Left renal pelvis (tissue), 4 donors: ENCODE measurements around the gene MAGI3. TPM values are rescaled to one million over a fixed set of nuclear protein-coding genes. Genes with fewer than 3 reads are reported as not detected.
"Not testable (repeated sequence)": the region's sequence is repeated elsewhere in the genome, so short reads cannot be mapped to it uniquely, and the experiment has no call there.

Experiments
- DNase-seq, 4 donors: peaks; one replicate each; pipeline ENCODE4 v3.0.0-alpha.2; 2013; ENCODE audit warnings: low read depth in 4 of 4, low spot score in 3 of 4
- polyA plus RNA-seq, 4 donors: library from polyadenylated mRNA; unstranded; fragments of 120-200 nt; gene quantifications; one replicate each; pipeline ENCODE4 v1.2.1, GENCODE V29; 2013; ENCODE audit not compliant: insufficient read length in 4 of 4

The MAGI3 gene
- polyA plus RNA-seq, 4 donors = 15.3 to 26.9 (median 24.2) TPM

DNA sequence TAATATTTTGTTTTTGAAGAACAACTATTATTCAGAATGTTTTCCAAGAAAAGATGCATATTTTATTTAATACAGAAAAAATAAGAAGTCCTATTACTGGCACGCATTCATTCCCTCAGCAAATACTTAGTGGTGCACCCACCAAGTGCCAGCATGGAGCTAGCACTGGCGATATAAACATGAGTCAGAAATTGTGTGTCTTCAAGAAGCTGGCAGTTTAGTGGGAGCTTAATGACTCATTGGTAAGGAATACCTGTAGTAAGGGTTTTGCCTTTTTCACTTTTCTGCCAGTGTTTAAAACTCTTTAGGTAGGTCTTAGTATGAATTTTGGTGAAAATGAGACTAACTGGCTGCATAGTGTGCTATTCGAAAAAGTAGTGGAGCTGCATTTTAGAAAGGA is 6.3 kb downstream of the MAGI3 start:
- DNase-seq = no peak

DNA sequence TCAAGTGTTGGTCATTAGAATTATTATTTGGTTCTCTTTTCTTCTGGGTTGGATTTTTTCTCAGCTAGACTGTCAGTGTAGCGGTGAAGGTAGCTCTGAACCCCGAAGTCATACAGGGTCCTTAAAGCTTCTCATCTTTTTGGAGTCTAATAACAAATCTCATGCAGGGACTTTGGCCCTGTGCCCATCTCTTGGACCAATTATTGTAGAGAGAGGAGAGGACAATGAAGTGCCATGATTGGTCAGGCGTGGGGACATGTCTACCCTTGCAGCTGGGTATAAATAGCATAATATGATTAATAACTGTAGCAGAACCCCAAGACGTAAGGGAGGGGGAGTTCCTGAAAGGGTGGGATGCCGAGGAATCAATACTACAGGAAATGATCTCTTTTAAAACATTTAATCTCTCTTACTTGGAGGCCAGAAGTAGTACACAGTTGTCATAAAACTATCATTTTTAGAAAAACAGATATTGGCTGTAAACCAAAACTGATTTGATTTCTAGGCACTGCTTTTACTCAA is 8.8 kb downstream of the MAGI3 start:
- DNase-seq = no peak

DNA sequence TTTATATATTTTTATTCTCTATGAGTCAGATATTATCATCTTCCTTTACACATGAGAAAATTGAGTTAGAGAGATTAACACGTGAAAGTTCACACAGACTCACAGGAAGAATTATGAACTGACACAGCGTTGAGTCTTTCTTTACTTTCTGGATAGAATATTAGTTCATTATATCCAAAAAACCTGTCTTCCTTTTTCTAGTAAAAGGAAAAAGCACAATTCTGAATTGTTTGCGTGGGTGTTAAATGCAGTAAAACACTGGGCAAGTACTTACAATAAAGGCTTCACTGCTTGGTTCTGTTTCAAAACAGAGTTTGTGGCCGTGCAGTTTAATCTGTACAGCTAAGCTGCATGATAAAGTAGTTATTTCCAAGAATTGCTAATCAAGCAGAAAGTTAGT is 10.8 kb downstream of the MAGI3 start:
- DNase-seq = no peak

DNA sequence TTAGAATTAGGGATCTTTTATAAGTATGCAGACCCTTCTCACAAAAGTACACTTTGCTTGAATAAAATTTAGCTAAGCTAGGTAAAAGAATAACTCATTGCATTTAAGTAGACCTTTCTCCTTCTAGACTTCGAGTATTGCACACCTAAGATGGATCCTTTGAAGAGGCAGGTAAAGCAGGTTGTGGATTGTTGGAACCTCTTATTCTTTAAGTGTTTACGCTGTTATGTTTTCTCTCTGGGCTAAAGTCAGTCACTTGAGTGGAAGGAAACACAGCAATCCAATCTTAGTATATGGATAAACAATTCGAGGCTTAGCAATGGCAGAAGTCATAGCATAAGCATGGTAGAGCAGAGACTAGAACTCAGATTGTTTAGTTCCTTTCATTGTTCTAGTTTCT is 11.4 kb downstream of the MAGI3 start:
- DNase-seq = no peak

DNA sequence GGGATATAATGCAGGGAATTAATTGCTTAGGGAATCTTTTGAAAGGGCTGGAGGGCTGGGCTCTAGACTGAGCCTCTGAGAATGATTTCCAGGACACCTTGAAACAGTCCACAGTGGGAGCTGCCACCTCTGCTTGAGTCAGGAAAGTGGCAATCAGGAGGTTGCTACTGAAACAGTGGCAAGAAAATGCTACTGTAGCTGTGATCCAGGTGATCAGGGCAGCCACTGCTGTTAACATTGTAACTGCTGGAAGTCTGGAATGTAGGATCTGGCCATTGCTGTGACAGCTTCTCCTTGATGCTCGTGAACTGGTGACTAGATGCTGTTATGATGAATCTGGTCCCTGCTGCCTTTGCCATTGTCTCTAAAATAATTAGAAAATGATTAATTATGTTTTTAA is 12.8 kb downstream of the MAGI3 start:
- DNase-seq = no peak

DNA sequence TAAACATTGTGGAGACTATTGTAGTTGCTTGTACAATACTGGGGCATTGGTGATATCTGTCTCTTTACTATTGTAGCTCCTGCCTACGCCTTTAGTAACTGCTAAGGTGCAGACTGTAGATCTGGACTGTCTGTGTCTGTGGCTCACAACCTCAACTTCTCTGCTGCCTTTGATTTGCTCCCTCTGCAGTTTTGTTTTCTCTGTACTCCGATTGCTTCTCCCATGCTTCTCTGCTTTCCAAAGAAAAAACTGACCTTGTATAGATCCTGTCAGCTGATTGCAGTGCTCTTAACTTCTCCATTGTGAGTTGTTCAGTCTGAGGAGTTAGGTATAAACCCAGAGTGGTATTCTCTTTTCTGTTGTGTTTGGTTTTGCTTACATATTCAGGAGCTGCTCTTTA is 15.3 kb downstream of the MAGI3 start:
- DNase-seq = no peak

DNA sequence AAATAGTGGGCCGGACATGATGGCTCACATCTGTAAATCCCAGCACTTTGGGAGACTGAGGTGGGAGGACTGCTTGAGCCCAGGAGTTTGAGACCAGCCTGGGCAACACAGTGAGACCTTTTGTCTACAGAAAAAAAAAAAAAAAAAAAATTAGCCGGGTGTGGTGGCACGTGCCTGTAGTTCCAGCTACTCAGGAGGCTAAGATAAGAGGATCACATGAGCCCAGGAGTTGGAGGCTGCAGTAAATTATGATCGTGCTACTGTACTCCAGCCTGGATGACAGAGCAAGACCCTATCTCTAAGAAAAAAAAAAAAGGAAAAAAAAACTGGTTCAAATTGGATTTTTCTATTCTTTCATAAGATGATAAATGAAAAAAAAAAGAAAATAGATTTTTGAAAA is 15.8 kb downstream of the MAGI3 start:
- DNase-seq = not testable (repeated sequence)

DNA sequence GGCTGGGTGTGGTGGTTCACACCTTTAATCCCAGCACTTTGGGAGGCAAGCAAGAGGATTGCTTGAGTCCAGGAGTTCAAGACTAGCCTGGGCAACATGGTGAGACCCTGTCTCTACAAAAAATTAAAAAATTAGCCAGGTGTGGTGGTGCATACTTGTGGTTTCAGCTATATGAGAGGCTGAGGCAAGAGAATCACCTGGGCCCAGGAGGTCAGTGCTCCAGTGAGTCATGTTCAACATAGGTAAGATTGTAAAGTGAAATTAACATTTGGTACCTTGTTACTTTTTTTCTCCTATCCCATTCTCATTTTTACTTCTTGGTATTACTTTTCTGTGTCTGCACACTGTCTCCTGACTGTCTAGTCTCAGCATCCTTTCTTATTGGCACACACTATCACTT is 19.0 kb downstream of the MAGI3 start:
- no peak for DNase-seq

DNA sequence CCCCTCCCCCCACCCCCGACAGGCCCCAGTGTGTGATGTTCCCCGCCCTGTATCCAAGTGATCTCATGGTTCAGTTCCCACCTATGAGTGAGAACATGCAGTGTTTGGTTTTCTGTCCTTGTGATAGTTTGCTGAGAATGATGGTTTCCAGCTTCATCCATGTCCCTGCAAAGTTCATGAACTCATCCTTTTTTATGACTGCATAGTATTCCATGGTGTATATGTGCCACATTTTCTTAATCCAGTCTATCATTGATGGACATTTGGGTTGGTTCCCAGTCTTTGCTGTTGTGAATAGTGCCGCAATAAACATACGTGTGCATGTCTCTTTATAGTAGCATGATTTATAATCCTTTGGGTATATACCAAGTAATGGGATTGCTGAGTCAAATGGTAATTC is 21.7 kb downstream of the MAGI3 start:
- DNase-seq = not testable (repeated sequence)

DNA sequence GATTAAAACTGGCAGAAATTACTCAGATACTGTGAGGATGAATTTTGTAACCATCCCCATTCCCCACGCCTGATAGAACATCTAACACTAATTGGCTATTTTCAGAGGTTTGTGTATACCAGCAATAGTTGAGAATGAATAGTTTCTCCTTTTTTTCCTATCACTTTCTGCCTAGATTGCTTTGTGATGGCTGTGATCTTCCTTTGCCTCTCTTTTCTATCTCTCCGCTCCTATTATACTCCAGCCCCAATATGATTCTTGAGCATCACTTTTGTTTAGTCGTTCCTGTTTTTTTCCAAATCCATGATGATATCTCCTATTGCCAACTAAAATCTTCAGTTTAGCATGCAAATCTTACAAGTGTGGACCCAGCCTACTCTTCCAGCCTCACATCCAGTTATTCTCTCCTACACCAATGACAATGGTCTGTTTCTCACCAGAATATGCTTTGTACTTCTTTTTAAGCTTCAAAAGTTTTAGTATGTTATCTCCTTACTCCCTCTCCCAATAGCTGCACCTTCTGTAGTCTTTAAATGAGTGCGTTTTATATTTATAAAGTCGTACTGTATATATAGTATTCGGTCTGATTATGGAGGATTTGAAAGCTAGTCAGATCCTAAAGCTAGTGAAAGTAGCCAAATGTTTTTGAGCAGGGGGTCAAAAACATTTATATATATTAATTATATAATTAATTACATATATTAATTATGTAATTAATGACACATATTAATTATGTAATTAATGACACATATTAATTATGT is 25.2 kb downstream of the MAGI3 start:
- DNase-seq = no peak

DNA sequence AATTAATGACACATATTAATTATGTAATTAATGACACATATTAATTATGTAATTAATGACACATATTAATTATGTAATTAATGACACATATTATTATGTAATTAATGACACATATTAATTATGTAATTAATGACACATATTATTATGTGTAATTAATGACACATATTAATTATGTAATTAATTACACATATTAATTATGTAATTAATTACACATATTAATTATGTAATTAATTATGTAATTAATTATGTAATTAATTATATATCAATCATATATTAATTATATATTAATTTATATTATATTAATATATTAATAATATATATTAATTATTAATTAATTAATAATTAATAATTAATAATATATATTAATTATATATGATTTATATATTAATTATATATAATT is 25.8 kb downstream of the MAGI3 start:
- not testable (repeated sequence) for DNase-seq

DNA sequence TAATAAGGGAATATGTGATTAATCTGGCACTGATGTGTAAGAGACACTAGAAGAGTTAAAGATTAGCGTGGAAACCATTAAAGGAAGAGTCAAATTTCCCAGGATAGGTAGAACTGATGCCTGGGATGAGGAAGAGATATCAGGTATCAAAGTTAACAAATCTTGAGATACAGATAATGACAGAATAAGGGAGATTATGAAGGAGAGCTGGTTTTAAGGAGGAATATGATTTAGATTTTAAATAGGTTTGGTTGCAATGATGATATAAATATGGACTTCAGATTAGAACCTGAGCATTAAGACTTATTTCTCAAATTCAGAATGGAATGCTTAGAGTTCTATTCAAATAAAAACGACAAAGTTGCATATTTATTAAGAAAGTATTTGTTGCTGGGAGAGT is 26.2 kb downstream of the MAGI3 start:
- DNase-seq = no peak

DNA sequence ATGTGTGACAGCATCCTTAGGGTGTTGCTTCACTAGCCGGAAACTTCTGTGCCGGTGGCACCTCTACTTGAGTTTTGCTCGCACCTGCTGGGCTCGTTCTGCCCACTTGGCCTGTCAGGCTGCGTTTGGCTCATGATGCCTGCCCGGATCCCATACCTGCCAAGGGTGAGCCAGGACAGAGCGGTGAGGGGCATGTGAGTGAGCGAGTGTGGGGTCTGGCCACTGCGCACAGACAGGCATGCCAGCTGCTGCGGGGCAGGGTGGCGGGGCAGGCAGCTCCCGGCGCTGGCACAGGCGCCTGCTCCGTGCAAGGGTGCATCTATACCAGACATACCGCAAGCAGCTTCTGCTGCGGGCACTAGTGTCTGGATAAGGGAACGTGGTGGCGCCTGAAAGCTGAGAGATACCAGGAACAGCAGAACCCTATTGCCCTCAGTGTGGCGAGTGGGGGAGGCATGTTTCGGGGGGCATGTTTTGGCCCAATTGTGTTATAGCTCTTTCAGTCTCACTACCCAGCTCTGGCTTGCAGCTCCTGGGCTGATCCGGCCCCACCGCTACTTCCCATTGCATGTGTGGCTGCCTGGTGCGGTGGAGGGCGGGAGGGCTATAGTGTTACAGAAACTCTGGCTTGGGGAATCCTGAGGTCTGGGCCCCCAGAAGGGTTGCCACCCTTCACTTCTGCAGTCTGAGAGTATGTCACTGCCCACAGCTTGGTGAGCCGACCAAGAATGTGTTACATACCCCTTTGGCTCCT is 32.2 kb downstream of the MAGI3 start:
- DNase-seq = no peak

DNA sequence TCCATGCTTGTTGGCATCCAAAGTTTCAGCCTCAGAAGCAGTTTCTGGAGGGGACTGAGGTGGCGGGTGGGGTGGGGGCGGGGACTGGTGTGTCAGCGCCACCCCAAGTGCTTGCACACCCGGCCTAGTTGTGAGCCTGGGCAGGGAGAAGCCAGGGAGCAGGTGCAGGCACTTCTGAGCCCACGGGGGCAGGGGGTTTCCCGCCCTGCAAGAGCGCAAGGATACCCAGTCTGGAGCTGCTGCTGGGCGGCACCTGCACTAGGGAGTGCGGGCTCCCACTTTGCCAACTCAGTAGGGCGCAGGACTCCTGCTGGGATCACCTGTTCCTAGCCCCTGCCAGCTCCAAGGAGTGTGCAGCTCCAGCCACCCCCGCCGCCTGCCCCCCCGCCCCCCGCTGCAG is 33.5 kb downstream of the MAGI3 start:
- DNase-seq = no peak

DNA sequence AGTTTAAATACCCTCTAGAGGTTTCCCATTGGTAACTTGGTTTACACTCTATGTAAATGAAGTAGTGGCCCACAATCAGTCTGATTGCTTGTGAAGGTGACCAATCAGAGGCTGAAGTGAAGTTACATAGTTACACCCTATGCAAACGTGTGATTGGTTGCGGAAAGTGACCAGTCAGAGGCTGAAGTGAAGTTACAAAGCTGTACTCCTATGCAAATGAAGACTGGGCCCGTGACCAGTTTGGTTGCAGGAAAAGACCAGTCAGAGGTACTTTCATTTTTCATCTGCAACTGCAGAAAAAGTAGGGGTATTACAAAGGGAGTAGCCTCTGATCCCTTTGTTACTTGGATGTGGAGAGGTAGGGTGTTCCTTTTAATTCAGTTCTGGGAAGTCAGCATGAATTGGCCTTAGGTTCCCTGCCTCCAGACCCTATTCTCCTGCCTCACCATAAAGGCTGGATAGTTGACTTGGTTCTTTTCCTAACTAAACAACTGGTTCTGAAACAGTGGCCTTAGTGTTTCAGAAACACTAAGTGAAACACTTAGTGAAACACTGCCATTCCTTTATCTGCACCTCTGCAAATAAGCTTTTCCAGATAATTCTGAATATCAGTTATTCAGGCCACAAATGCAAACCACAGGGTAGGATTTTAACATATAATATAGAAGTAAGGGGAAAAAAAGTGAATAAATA is 39.3 kb downstream of the MAGI3 start:
- DNase-seq = no peak

DNA sequence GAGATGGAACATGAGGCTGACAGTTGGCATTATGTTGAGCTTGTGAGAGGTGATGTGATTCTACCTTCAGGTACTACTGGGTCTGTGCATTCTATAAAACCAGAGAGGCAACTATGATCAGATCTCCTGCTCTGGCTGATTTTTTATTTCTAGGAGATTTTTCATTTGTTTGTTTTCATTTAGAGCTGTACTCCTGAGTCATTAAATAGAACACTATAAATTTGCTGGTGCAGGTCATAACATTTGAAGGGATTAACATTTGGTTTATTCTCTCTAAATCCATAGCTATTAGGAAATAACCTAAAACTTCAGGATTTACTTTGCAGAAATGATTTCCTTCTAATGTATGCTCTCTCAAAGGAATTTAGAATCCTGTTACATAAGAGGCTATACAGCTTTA is 42.9 kb downstream of the MAGI3 start:
- no peak for DNase-seq

DNA sequence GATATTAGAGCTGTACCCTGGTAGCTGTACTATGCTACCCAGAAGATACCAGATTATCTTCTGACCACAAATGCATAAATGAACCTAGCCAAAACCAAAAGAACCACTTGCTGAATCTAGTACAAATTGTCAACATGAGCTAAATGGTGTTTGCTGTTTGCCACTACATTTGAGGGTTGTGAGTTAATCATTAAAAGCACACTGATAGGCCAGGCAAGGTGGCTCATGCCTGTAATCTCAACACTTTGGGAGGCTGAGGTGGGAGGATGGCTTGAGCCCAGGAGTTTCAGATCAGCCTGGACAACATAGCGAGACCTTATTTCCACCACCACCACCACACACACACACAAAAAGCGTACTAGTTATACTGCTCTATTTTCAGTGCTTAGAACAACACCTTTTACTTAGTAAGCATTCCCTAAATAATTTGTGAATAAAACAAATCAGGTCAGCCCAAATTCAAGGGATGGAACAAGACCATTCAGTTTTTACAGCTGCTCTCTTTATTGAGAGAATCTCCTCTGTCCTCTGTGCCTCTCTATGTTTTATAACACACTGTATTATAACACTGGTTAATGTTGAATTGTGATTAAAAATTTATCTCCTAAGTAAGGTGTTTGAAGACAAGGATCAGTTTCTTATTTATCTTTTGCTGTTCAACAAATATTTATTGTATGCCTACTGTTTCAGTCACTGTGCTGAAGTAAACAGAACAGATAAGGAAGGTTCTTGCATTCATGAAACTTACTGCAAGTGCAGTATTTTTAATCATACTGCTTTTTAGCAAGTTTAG is 44.0 kb downstream of the MAGI3 start:
- no peak for DNase-seq

DNA sequence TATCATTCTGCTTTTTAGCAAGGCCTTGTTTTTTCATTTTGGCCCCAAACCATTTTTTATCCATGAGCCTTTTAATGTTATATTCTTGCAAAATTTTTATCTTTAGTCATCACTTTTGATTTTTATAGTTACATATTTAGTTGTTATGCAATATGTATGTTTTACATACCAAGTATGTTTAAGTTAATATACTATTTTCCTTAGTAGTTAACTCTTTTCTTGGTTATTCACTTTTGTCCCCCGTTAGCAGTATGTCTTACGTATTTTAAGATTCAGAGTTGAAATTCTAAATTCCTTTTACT is 44.5 kb downstream of the MAGI3 start:
- no peak for DNase-seq

DNA sequence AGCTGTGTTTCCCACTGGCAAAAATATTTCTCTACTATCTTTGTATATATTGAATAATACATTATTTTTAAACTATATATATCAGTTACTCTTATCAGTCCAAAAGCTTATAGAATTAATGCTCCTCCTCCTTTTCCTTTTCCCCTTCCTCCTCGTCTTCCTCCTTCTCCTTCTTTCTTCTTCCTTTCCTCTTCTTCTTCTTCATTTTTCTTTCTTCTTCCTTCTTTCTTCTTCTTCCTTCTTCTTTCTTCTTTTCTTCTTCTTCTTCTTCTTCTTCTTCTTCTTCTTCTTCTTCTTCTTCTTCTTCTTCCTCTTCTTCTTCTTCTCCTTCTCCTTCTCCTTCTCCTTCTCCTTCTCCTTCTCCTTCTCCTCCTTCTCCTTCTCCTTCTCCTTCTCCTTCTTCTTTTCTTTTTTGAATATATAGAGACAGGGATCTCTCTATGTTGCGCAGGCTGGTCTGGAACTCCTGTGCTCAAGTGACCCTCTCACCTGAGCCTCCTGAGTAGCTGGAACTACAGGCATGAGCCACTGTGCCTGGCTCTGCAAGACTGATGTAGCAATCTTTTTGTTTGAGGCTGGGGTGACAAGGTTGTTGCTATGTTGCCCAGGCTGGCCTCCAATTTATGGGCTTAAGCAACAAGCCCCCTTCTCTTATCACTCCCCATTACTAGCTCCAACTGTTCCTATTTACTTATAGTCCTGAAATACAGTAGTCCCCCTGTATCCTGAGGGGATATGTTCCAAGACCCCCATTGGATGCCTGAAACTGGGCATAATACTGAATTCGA is 47.4 kb downstream of the MAGI3 start:
- no peak for DNase-seq
